Mucosa of descending colon (tissue), 3 donors: Measurements from ENCODE around the gene ZCWPW2. TPM values are rescaled to one million over a fixed set of nuclear protein-coding genes. Genes with fewer than 3 reads are reported as not detected.

Experiments
- ATAC-seq: fragments of 200-7000 bp; cut with Tn5 transposase; one replicate; pipeline ENCODE4 v1.9.1; 2020; ENCODE audit warnings: mild to moderate bottlenecking, moderate library complexity
- DNase-seq, 3 donors: peaks; one replicate each; pipeline ENCODE4 v3.0.0-alpha.2; 2020
- H3K36me3 ChIP-seq: fragments of 200-600 bp; one replicate; pipeline ENCODE4 v1.8.0; 2021; ENCODE audit warnings: low read depth, mild to moderate bottlenecking
- H3K4me1 ChIP-seq: fragments of 200-600 bp; one replicate; pipeline ENCODE4 v1.8.0; 2021; ENCODE audit warnings: low read depth, mild to moderate bottlenecking
- H3K4me3 ChIP-seq: fragments of 200-600 bp; one replicate; pipeline ENCODE4 v1.8.0; 2021; ENCODE audit warnings: mild to moderate bottlenecking
- H3K9me3 ChIP-seq: fragments of 200-600 bp; one replicate; pipeline ENCODE4 v1.8.0; 2021; ENCODE audit warnings: mild to moderate bottlenecking
- intact Hi-C, 2 donors: fragments of 100-400 bp; cut with DNase I in 1 of 2; cut with micrococcal nuclease in 1 of 2; formaldehyde crosslinking; loops; one replicate each; pipeline versions ENCODE4 v1.11.0 to v1.11.1; 2022; cut with DNase I, micrococcal nuclease
- total RNA-seq, 3 donors: library from RNA; stranded (reverse); fragmentation: NEBNext Ultra II Directional in 2 of 3; extraction: Animal tissue kit (Norgen Biotek cat#: 25700) in 2 of 3; gene quantifications; one replicate each; pipeline versions ENCODE4 v1.2.1 to v1.2.4, GENCODE V29; 2021 to 2023
- TF ChIP-seq, protein P1 (sequence below): fragments of 200-600 bp; IDR thresholded peaks from one replicate; pipeline ENCODE4 v1.8.0; 2022; ENCODE audit warnings: antibody characterized with exemption, mild to moderate bottlenecking
- donor health status: DM: no; HTN: no; CAD: no; lungs with moderate emphysema.
- donor health status: DM: no; HTN: no; CAD: no.
- donor health status: DM: no; HTN: yes; CAD: no.

The ZCWPW2 gene
- total RNA-seq, 3 donors from 2014 or later = 0.55 to 1.7 (median 0.90) TPM

DNA sequence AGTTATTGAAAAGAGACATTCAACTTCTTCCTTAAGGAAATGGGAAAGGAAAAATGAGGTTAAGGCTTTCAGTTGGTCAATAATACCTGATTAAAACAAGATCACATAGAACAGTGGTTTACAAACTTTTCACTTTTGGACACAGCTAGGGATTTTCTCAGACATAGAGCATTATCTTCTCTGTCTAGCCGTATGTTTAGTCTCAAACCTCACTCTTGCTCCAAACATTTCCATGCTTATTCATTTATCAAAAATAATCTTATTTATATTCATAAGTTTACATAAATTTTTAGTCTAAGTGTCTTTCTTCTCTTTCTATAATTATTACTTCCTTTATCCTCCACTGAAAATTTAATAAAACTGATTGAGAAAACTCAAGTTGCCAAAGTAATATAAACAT lies 114.3 kb downstream of the ZCWPW2 start:
- intact Hi-C loops = no loop called here
- no peak for DNase-seq

DNA sequence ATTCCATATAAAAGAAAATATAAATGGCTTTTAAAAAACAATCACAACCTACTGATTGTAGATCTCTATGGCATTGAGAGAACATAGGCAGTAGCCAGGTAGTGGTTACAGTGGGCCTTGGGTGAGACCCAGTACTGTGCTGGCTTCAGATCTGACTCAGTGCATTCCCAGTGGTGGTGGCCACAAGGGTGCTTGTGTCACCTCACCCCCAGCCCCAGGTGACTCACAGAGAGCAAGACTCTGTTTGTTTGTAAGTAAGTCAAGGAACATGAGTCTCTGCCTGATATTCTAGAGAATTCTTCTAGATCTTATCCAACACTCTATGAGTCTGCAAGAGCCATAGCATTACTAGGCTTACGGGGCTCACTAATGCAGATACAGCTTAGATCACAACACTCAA lies 118.9 kb downstream of the ZCWPW2 start:
- Histone ChIP-seq H3K4me1 (no peaks in the 10 kb centered on the region), H3K36me3 (no peaks in the 10 kb centered on the region), H3K4me3 (no peak overlapping the region), H3K9me3 (no peaks in the 10 kb centered on the region)
- intact Hi-C loops = no loop called here
- no peak for DNase-seq
- TF ChIP-seq, protein P1, sequence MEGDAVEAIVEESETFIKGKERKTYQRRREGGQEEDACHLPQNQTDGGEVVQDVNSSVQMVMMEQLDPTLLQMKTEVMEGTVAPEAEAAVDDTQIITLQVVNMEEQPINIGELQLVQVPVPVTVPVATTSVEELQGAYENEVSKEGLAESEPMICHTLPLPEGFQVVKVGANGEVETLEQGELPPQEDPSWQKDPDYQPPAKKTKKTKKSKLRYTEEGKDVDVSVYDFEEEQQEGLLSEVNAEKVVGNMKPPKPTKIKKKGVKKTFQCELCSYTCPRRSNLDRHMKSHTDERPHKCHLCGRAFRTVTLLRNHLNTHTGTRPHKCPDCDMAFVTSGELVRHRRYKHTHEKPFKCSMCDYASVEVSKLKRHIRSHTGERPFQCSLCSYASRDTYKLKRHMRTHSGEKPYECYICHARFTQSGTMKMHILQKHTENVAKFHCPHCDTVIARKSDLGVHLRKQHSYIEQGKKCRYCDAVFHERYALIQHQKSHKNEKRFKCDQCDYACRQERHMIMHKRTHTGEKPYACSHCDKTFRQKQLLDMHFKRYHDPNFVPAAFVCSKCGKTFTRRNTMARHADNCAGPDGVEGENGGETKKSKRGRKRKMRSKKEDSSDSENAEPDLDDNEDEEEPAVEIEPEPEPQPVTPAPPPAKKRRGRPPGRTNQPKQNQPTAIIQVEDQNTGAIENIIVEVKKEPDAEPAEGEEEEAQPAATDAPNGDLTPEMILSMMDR = no peak
- no peak for ATAC-seq

More for the DNA sequence above, 114.3 kb downstream of the ZCWPW2 start:
- no peak for ATAC-seq
- H3K4me3 ChIP-seq = no peak overlapping the region
- TF ChIP-seq, protein P1 = no peak
- no peaks in the 10 kb centered on the region for H3K4me1 ChIP-seq
- no peaks in the 10 kb centered on the region for H3K36me3 ChIP-seq
- no peaks in the 10 kb centered on the region for H3K9me3 ChIP-seq

DNA sequence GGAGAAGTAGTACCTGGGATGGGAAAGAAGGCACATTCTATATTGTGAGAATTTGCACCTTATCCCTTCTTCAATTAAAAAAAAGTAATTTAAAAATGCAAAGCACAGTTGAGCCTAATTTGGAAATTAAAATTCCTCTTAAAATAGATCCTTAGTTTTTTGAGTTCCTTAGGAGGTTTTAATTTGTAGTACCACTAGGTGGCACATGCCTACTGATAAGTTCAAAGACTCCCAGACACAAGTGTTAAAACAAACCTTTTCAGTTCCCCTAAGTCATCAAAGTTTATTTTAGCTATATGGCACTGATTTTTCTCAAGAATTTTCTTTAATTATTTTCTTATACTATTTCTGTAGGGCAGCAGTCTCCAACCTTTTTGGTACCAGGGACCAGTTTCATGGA lies 127.7 kb downstream of the ZCWPW2 start:
- Histone ChIP-seq H3K4me1 (no peaks in the 10 kb centered on the region), H3K9me3 (no peaks in the 10 kb centered on the region), H3K36me3 (no peaks in the 10 kb centered on the region), H3K4me3 (no peak overlapping the region)
- TF ChIP-seq, protein P1 = no peak
- ATAC-seq (no peak), DNase-seq (no peak)
- intact Hi-C loops = no loop called here

GRCh38 chr3:28476764-28477163 lies 128.2 kb downstream of the ZCWPW2 start:
- intact Hi-C loops = no loop called here

DNA sequence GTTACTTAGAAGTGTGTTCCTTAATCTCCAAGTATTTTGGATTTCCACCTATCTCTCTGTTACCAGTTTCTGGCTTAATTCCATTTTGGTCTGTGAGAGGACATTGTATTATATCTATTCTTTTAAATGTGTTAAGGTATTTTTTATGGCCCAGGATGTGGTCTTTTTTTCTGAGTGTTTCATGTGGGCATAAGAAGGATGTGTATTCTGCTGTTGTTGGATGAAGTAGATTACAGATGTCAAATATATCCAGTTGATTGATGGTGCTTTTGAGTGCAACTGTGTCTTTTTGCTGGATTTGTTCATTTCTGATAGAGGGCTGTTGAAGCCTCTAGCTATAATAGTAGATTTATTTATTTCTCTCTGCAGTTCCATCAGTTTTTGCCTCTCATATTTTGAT lies 136.6 kb downstream of the ZCWPW2 start:
- intact Hi-C loops = no loop called here
- no peak for ATAC-seq
- TF ChIP-seq, protein P1 = no peak

More at GRCh38 chr3:28476764-28477163, 128.2 kb downstream of the ZCWPW2 start:
- ATAC-seq (no peak), DNase-seq (no peak)
- Histone ChIP-seq H3K4me3 (no peak overlapping the region), H3K36me3 (no peaks in the 10 kb centered on the region), H3K4me1 (no peaks in the 10 kb centered on the region), H3K9me3 (no peaks in the 10 kb centered on the region)
- TF ChIP-seq, protein P1 = no peak

DNA sequence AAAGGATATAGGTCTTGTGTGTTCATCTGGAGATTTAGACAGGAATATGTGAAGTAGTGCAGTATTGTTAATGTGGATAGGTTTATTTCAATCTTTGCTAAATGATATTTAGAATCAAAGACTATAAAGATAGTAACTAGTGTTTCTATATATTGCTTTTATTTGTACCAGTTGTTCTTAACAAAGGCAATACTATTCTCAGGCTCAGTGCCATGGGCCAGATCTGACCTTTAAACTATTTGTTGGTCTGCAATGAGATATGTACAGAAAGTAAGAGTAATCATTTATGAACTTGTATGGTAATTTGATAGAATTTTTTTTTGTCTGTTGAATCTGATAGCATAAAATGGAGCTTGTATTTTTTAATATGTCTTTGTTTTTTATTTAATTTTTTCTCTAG lies 146.8 kb downstream of the ZCWPW2 start:
- Histone ChIP-seq H3K4me1 (no peaks in the 10 kb centered on the region), H3K36me3 (no peaks in the 10 kb centered on the region), H3K4me3 (no peak overlapping the region), H3K9me3 (no peaks in the 10 kb centered on the region)
- TF ChIP-seq, protein P1 = no peak
- ATAC-seq (no peak), DNase-seq (no peak)
- intact Hi-C loops = no loop called here

More for the DNA sequence above, 136.6 kb downstream of the ZCWPW2 start:
- H3K4me1 ChIP-seq = no peaks in the 10 kb centered on the region
- DNase-seq = no peak
- no peaks in the 10 kb centered on the region for H3K36me3 ChIP-seq
- no peak overlapping the region for H3K4me3 ChIP-seq
- H3K9me3 ChIP-seq = peaks cover 4% of the 10 kb centered on the region
